PFSK-1 (cell line): Measurements from ENCODE around the gene HECTD2.

ENCODE experiments used
- FOXP2 ChIP-seq: optimal IDR thresholded peaks from 2 replicates; pipeline ENCODE3; 2011; ENCODE audit warnings: borderline replicate concordance, control low read depth, inconsistent platforms; ENCODE audit not compliant: insufficient read depth; ENCODE audit errors: extremely low read length, extremely low read depth
- POLR2AphosphoS5 ChIP-seq: IDR thresholded peaks from 2 replicates; pipeline ENCODE4 v1.6.1; 2012; ENCODE audit warnings: low read depth, mild to moderate bottlenecking, control low read depth, low read length, moderate library complexity
- REST ChIP-seq, 2 experiments: IDR thresholded peaks; 2 replicates each; pipeline versions ENCODE4 v1.6.1 to v1.8.0; 2011 to 2012; ENCODE audit warnings: low read depth in 2 of 2, low read length in 2 of 2, control low read depth in 1 of 2, inconsistent platforms in 1 of 2, mild to moderate bottlenecking in 1 of 2, moderate library complexity in 1 of 2; ENCODE audit not compliant: insufficient read depth in 1 of 2
- SIN3A ChIP-seq: IDR thresholded peaks from 2 replicates; pipeline ENCODE4 v1.6.1; 2012; ENCODE audit warnings: mild to moderate bottlenecking, low read length, moderate library complexity, borderline replicate concordance; ENCODE audit not compliant: insufficient read depth
- TAF1 ChIP-seq: IDR thresholded peaks from 2 replicates; pipeline ENCODE4 v1.6.1; 2012; ENCODE audit warnings: low read length, control low read depth, borderline replicate concordance; ENCODE audit not compliant: insufficient read depth

The HECTD2 gene

GRCh38 chr10:91550021-91550420 lies 139.9 kb downstream of the HECTD2 start:
- TF ChIP-seq POLR2AphosphoS5 (no peak), SIN3A (no peak), REST (IDR thresholded peaks at IDR 0.05; ENCODE audit: insufficient read depth in 1 of 2, low read depth in 2 of 2, low read length in 2 of 2) (no peak), FOXP2 (no peak), TAF1 (no peak)

- TF ChIP-seq FOXP2 (peak; percentile 39), TAF1 (no peak), POLR2AphosphoS5 (no peak)
Observed at GRCh38 chr10:91551856-91552255, 141.7 kb downstream of the HECTD2 start.

- no peak for TF ChIP-seq POLR2AphosphoS5
- TF ChIP-seq REST (IDR thresholded peaks at IDR 0.05; ENCODE audit: insufficient read depth in 1 of 2, low read depth in 2 of 2, low read length in 2 of 2), result no peak
- no peak for TF ChIP-seq SIN3A
- no peak for TF ChIP-seq FOXP2
- no peak for TF ChIP-seq TAF1
Observed at GRCh38 chr10:91552274-91553095, 142.3 kb downstream of the HECTD2 start.

GRCh38 chr10:91555455-91555854 lies 145.3 kb downstream of the HECTD2 start:
- TF ChIP-seq FOXP2, result no peak
- no peak for TF ChIP-seq SIN3A
- no peak for TF ChIP-seq REST (IDR thresholded peaks at IDR 0.05; ENCODE audit: insufficient read depth in 1 of 2, low read depth in 2 of 2, low read length in 2 of 2)
- TF ChIP-seq TAF1, result no peak
- TF ChIP-seq POLR2AphosphoS5, result no peak

GRCh38 chr10:91556691-91557566 lies 146.8 kb downstream of the HECTD2 start:
- TF ChIP-seq FOXP2 (no peak), SIN3A (no peak), REST (IDR thresholded peaks at IDR 0.05; ENCODE audit: insufficient read depth in 1 of 2, low read depth in 2 of 2, low read length in 2 of 2) (no peak), POLR2AphosphoS5 (no peak), TAF1 (no peak)
